HEK293T (cell line): ENCODE results near the gene LST1.

Source experiments
- ARNT ChIP-seq: fragments of 450-650 bp; IDR thresholded peaks from 2 replicates; pipeline ENCODE4 v1.6.1; 2017; ENCODE audit warnings: mild to moderate bottlenecking
- CTBP1 ChIP-seq: fragments of 450-650 bp; IDR thresholded peaks from 2 replicates; pipeline ENCODE4 v1.6.1; 2016; ENCODE audit warnings: borderline replicate concordance
- SP1 ChIP-seq: fragments of 450-650 bp; IDR thresholded peaks from 2 replicates; pipeline ENCODE4 v1.6.1; 2017
- SUZ12 ChIP-seq: fragments of 450-650 bp; IDR thresholded peaks from 2 replicates; pipeline ENCODE4 v1.6.1; 2016; ENCODE audit warnings: mild to moderate bottlenecking
- TARDBP ChIP-seq: fragments of 450-650 bp; IDR thresholded peaks from 2 replicates; pipeline ENCODE4 v1.6.1; 2016
- ZNF384 ChIP-seq: fragments of 450-650 bp; IDR thresholded peaks from 2 replicates; pipeline ENCODE4 v1.6.1; 2016

DNA sequence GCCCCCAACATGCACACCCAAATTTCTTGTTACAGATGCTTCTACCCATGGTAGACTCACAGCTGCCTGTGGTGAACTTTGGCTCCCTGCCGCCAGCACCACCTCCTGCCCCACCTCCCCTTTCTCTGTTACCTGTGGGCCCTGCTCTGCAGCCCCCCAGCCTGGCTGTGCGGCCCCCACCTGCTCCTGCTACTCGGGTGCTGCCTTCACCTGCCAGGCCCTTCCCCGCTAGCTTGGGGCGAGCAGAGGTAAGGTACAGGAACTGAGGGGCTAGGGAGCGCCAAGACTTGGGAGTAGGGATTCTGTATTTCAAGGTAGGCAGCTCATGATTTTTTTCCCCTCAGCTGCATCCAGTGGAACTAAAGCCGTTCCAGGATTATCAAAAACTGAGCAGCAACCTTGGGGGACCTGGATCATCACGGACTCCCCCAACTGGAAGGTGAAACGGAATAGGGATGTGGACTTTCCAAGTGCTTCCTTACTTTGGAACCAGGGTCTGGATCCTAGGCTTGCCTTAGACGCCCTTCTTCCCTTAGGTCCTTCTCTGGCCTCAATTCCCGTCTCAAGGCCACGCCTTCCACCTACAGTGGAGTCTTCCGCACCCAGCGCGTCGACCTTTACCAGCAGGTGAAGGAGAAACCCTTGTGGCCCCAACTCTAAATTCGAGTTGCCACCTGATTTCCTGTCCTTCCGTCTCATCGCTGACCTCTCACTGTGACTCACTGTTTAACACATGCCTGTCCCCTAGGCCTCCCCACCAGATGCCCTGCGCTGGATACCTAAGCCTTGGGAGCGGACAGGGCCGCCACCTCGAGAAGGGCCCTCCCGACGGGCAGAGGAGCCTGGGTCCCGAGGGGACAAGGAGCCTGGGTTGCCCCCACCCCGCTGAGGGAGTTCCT lies 50.9 kb downstream of the LST1 start:
- TF ChIP-seq SP1 (no peak), TARDBP (no peak), CTBP1 (no peak), ZNF384 (no peak), ARNT (no peak), SUZ12 (no peak)
